DND-41 (cell line): Measurements from ENCODE around the gene ATP23.

ENCODE experiments used
- ATAC-seq: fragments of 200-7000 bp; cut with Tn5 transposase; 3 replicates; pipeline ENCODE4 v1.9.1; 2021; ENCODE audit warnings: low read depth; ENCODE audit not compliant: insufficient read depth
- DNase-seq: peaks from one replicate; pipeline ENCODE4 v3.0.0-alpha.2; 2020
- H2AFZ ChIP-seq: 2 replicates; pipeline ENCODE4 v1.6.0; 2012; ENCODE audit warnings: low read depth, low read length
- H3K27ac ChIP-seq: 2 replicates; pipeline ENCODE4 v1.5.1; 2012; ENCODE audit warnings: low read length, inconsistent platforms
- H3K27me3 ChIP-seq: fragments of 200-600 bp; sonication (generic); 2 replicates; pipeline ENCODE4 v1.6.0; 2012; ENCODE audit warnings: low read length, mild to moderate bottlenecking, inconsistent platforms; ENCODE audit not compliant: insufficient read depth, poor library complexity
- H3K36me3 ChIP-seq: 2 replicates; pipeline ENCODE4 v1.5.1; 2012; ENCODE audit warnings: low read length, inconsistent platforms; ENCODE audit not compliant: insufficient read depth
- H3K4me1 ChIP-seq: 2 replicates; pipeline ENCODE4 v1.5.1; 2012; ENCODE audit warnings: mild to moderate bottlenecking, low read length; ENCODE audit not compliant: insufficient read depth
- H3K4me2 ChIP-seq: 2 replicates; pipeline ENCODE4 v1.6.0; 2012; ENCODE audit warnings: mild to moderate bottlenecking, moderate library complexity, low read length, inconsistent platforms; ENCODE audit not compliant: insufficient read depth
- H3K4me3 ChIP-seq, 2 experiments: fragments of 200-600 bp in 1 of 2; shearing (Covaris generic) in 1 of 2; 2 replicates each; pipeline ENCODE4 v1.5.1; 2012 to 2016; ENCODE audit warnings: inconsistent platforms in 2 of 2, low read length in 2 of 2, mild to moderate bottlenecking in 2 of 2, low read depth in 1 of 2, moderate library complexity in 1 of 2
- H3K79me2 ChIP-seq: 2 replicates; pipeline ENCODE4 v1.6.0; 2012; ENCODE audit warnings: low read length, inconsistent platforms; ENCODE audit not compliant: insufficient read depth
- H3K9ac ChIP-seq: 2 replicates; pipeline ENCODE4 v1.6.0; 2012; ENCODE audit warnings: low read depth, mild to moderate bottlenecking, inconsistent platforms, low read length, moderate library complexity
- H3K9me3 ChIP-seq: 2 replicates; pipeline ENCODE4 v1.5.1; 2012; ENCODE audit warnings: low read length, moderate library complexity, mild to moderate bottlenecking, inconsistent platforms; ENCODE audit not compliant: insufficient read depth, severe bottlenecking
- H4K20me1 ChIP-seq: 2 replicates; pipeline ENCODE4 v1.6.0; 2012; ENCODE audit warnings: low read length; ENCODE audit not compliant: insufficient read depth
- EZH2 ChIP-seq: IDR thresholded peaks from 3 replicates; pipeline ENCODE4 v1.6.1; 2012; ENCODE audit warnings: borderline replicate concordance, low read depth, mild to moderate bottlenecking, moderate library complexity, low read length, inconsistent platforms; ENCODE audit not compliant: severe bottlenecking
- TF ChIP-seq, protein P1 (sequence below): IDR thresholded peaks from 2 replicates; pipeline ENCODE4 v1.5.1; 2012; ENCODE audit warnings: borderline replicate concordance, low read length, moderate library complexity, mild to moderate bottlenecking; ENCODE audit not compliant: poor library complexity, severe bottlenecking; ENCODE audit errors: extremely low read depth

The ATP23 gene

DNA sequence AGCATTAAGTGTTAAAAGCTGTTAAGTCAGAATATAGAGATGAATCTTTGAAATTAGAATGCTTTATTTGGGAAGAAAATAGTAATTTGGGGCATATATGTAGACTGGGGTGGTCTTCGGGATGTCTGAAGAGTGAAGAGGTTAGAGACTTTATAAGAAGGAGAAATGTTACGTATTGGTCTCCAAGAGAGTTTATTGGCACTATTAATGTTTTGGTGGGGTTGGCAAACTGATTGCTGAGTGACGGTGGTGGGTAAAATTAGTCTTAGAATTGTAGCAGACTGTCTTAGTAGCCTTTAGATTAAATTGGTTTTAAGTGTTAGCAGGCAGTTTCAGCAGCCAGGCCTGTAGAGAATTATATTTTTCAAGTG lies 4.9 kb upstream of the ATP23 start:
- DNase-seq (no peak), ATAC-seq (no peak)
- peak overlapping the region; percentile 67 for H3K9ac ChIP-seq
- H3K27me3 ChIP-seq: no peaks in the 10 kb centered on the region
- TF ChIP-seq EZH2: no peak
- TF ChIP-seq, protein P1, sequence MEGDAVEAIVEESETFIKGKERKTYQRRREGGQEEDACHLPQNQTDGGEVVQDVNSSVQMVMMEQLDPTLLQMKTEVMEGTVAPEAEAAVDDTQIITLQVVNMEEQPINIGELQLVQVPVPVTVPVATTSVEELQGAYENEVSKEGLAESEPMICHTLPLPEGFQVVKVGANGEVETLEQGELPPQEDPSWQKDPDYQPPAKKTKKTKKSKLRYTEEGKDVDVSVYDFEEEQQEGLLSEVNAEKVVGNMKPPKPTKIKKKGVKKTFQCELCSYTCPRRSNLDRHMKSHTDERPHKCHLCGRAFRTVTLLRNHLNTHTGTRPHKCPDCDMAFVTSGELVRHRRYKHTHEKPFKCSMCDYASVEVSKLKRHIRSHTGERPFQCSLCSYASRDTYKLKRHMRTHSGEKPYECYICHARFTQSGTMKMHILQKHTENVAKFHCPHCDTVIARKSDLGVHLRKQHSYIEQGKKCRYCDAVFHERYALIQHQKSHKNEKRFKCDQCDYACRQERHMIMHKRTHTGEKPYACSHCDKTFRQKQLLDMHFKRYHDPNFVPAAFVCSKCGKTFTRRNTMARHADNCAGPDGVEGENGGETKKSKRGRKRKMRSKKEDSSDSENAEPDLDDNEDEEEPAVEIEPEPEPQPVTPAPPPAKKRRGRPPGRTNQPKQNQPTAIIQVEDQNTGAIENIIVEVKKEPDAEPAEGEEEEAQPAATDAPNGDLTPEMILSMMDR: no peak
- peak overlapping the region; percentile 46 to 63; a peak in 3 of 4 replicates for H3K4me3 ChIP-seq
- no peaks in the 10 kb centered on the region for H4K20me1 ChIP-seq
- peak overlapping the region; percentile 72; the same call in 1 of the 2 replicates for H2AFZ ChIP-seq
- H3K27ac ChIP-seq: peak overlapping the region; percentile 97
- no peaks in the 10 kb centered on the region for H3K9me3 ChIP-seq
- H3K4me1 ChIP-seq: peaks cover 46% of the 10 kb centered on the region
- peak overlapping the region; percentile 70 for H3K4me2 ChIP-seq
- H3K36me3 ChIP-seq: no peaks in the 10 kb centered on the region
- H3K79me2 ChIP-seq: peaks cover 21% of the 10 kb centered on the region

- ATAC-seq (no peak), DNase-seq (no peak)
- Histone ChIP-seq H2AFZ (no peak overlapping the region), H3K4me1 (peaks cover 64% of the 10 kb centered on the region), H3K9ac (no peak overlapping the region), H3K4me2 (no peak overlapping the region), H3K36me3 (no peaks in the 10 kb centered on the region; the same call in 1 of the 2 replicates), H4K20me1 (no peaks in the 10 kb centered on the region), H3K9me3 (no peaks in the 10 kb centered on the region), H3K27ac (no peak overlapping the region), H3K4me3 (no peak overlapping the region), H3K27me3 (no peaks in the 10 kb centered on the region), H3K79me2 (peaks cover 27% of the 10 kb centered on the region)
- TF ChIP-seq, protein P1: no peak
- TF ChIP-seq EZH2: no peak
Measured at GRCh38 chr12:57939291-57939690, 2.1 kb upstream of the ATP23 start.

DNA sequence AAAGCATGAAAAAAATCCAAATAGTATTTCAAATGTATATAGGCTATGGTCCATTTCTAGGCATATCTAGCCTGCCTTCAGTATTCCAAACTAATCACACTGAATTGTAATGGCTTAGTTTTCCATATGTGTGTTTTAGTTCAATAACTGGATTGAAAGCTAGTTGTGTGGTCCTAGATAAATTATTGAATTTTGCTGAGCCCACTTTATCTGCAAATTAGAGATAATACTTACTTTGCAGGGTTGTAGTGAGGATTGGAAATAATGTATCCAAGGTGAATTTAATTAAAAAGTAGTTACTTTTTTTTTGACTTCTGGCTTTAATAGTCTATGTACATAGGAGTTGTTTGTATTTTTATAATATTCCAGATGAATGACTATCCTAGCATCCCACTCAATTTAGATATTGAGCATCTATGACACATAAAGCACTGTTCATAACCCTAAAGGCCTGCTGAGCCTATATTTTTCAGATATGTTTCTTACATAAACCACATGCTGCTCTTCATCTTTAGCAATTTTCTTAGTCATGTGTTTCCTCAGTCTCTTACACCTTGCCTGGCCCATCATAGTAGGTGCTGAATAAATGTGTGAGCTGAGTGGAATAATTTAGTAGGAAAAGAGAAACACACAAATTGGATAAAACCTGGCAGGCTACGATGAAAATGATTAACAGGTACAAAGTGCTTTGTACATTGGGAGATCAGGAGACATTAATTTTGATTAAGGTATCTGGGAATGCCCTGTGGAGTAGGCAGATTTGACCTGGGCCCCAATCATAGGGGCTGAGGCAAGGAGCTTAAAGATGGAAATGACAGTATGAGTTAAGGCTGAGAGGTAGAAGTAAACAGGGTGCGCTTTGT lies 1.1 kb upstream of the ATP23 start:
- DNase-seq: no peak
- H2AFZ ChIP-seq: peak overlapping the region; percentile 83
- TF ChIP-seq, protein P1: no peak
- TF ChIP-seq EZH2: no peak

More for the DNA sequence above, 1.1 kb upstream of the ATP23 start:
- H3K4me1 ChIP-seq: peaks cover 57% of the 10 kb centered on the region
- H4K20me1 ChIP-seq: no peaks in the 10 kb centered on the region
- no peaks in the 10 kb centered on the region for H3K27me3 ChIP-seq
- no peaks in the 10 kb centered on the region for H3K9me3 ChIP-seq
- H3K27ac ChIP-seq: peak overlapping the region; percentile 98
- H3K79me2 ChIP-seq: peaks cover 20% of the 10 kb centered on the region
- ATAC-seq: no peak
- H3K4me3 ChIP-seq: peak overlapping the region; percentile 41 to 77; a peak in 3 of 4 replicates
- peak overlapping the region; percentile 96 for H3K4me2 ChIP-seq
- H3K9ac ChIP-seq: peak overlapping the region; percentile 71
- no peaks in the 10 kb centered on the region; the same call in 1 of the 2 replicates for H3K36me3 ChIP-seq
